HEK293T (cell line): Measurements from ENCODE around the gene TPD52L1.

Source experiments
- ELF4 ChIP-seq: fragments of 450-650 bp; IDR thresholded peaks from 2 replicates; pipeline ENCODE4 v1.6.1; 2017; ENCODE audit warnings: antibody characterized with exemption
- FOXK2 ChIP-seq: fragments of 450-650 bp; IDR thresholded peaks from 2 replicates; pipeline ENCODE4 v1.6.1; 2016; ENCODE audit warnings: mild to moderate bottlenecking
- FOXM1 ChIP-seq: fragments of 450-650 bp; IDR thresholded peaks from 2 replicates; pipeline ENCODE4 v1.6.1; 2017; ENCODE audit warnings: mild to moderate bottlenecking, borderline replicate concordance
- HDGF ChIP-seq: fragments of 450-650 bp; IDR thresholded peaks from 2 replicates; pipeline ENCODE4 v1.6.1; 2017; ENCODE audit warnings: antibody characterized with exemption, borderline replicate concordance
- SP1 ChIP-seq: fragments of 450-650 bp; IDR thresholded peaks from 2 replicates; pipeline ENCODE4 v1.6.1; 2017
- TARDBP ChIP-seq: fragments of 450-650 bp; IDR thresholded peaks from 2 replicates; pipeline ENCODE4 v1.6.1; 2016

DNA sequence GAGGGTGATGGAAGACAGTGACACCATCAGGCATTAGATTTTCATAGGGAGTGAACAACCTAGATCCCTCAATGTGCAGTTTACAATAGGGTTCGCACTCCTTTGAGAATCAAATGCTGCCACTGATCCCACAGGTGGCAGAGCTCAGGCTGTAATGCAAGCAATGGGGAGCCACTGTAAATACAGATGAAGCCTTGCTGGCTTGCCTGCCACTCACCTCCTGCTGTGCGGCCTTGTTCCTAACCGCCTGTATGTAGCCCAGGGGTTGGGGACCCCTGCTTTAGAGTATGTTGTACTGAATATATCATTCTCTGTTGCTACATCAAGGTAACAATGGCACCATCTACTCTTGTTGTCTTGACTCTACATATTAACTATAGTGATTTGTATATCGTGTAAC is 37.1 kb downstream of the TPD52L1 start:
- TF ChIP-seq TARDBP (no peak), SP1 (no peak), ELF4 (no peak), FOXM1 (no peak), HDGF (no peak), FOXK2 (no peak)
